Breast epithelium (tissue), 4 donors: Measurements from ENCODE around the gene DRD3. TPM values are rescaled to one million over a fixed set of nuclear protein-coding genes. Genes with fewer than 3 reads are reported as not detected.

Experiments
- DNase-seq, 2 donors: peaks; one replicate each; pipeline ENCODE4 v3.0.0-alpha.2; 2019; ENCODE audit warnings: low spot score in 2 of 2
- H3K27ac ChIP-seq, 2 donors: fragments of 200-600 bp; sonication (generic) in 1 of 2; one replicate each; pipeline ENCODE4 v1.5.1; 2016 to 2019; ENCODE audit warnings: mild to moderate bottlenecking in 1 of 2
- H3K27me3 ChIP-seq, 2 donors: fragments of 200-600 bp; sonication (generic) in 1 of 2; one replicate each; pipeline versions ENCODE4 v1.5.1 to v1.6.0; 2017 to 2019; ENCODE audit warnings: control low read depth in 1 of 2, mild to moderate bottlenecking in 1 of 2
- H3K36me3 ChIP-seq: fragments of 200-600 bp; one replicate; pipeline ENCODE4 v1.5.1; 2019
- H3K4me1 ChIP-seq, 2 donors: fragments of 200-600 bp; sonication (generic); one replicate each; pipeline ENCODE4 v1.5.1; 2016 to 2019; ENCODE audit warnings: control low read depth in 1 of 2
- H3K4me3 ChIP-seq, 3 donors: fragments of 200-600 bp; sonication (generic); 1 replicate in 2 of 3; 2 replicates in 1 of 3; pipeline ENCODE4 v1.5.1; 2016 to 2019; ENCODE audit warnings: mild to moderate bottlenecking in 3 of 3, moderate library complexity in 2 of 3
- H3K9me3 ChIP-seq, 2 donors: fragments of 200-600 bp; sonication (generic) in 1 of 2; one replicate each; pipeline ENCODE4 v1.5.1; 2016 to 2019; ENCODE audit warnings: control low read depth in 1 of 2
- CTCF ChIP-seq, 3 donors: fragments of 450-650 bp; IDR thresholded peaks; one replicate each; pipeline ENCODE4 v1.5.1; 2016 to 2017; ENCODE audit warnings: antibody characterized with exemption in 3 of 3, mild to moderate bottlenecking in 3 of 3, moderate library complexity in 3 of 3
- POLR2A ChIP-seq: fragments of 450-650 bp; IDR thresholded peaks from one replicate; pipeline ENCODE4 v1.6.1; 2016; ENCODE audit warnings: antibody characterized with exemption, mild to moderate bottlenecking, moderate library complexity
- POLR2AphosphoS5 ChIP-seq, 3 donors: sonication (generic); formaldehyde crosslinking; IDR thresholded peaks; one replicate each; pipeline ENCODE4 v1.6.1; 2017; ENCODE audit warnings: antibody characterized with exemption in 3 of 3
- intact Hi-C: fragments of 100-400 bp; cut with DNase I; formaldehyde crosslinking; loops from one replicate; pipeline ENCODE4 v1.15.1; 2023; ENCODE audit warnings: low total_unique reads
- total RNA-seq, 3 donors: library from RNA; depleted of rRNA; stranded (reverse); fragments of >200 nt; gene quantifications; one replicate each; pipeline ENCODE4 v1.1.0, GENCODE V29; 2016

The DRD3 gene
- total RNA-seq, 3 donors from 2014 or later: not detected

- Histone ChIP-seq H3K27ac (no peak overlapping the region), H3K36me3 (no peaks in the 10 kb centered on the region), H3K27me3 (no peaks in the 10 kb centered on the region), H3K4me3 (no peak overlapping the region), H3K9me3 (no peaks in the 10 kb centered on the region), H3K4me1 (no peaks in the 10 kb centered on the region)
- DNase-seq: no peak
- intact Hi-C loops: no loop called here
- TF ChIP-seq CTCF (IDR thresholded peaks at IDR 0.05): no peak
- TF ChIP-seq POLR2AphosphoS5 (IDR thresholded peaks at IDR 0.05): no peak
- TF ChIP-seq POLR2A: no peak
These were observed 52.4 kb downstream of the DRD3 start for GRCh38 chr3:114126461-114126860.

GRCh38 chr3:114122027-114122709, 56.7 kb downstream of the DRD3 start:
- Histone ChIP-seq H3K27ac (peak overlapping the region; percentile 6 to 56), H3K27me3 (no peaks in the 10 kb centered on the region), H3K4me3 (no peak overlapping the region), H3K36me3 (no peaks in the 10 kb centered on the region), H3K9me3 (no peaks in the 10 kb centered on the region), H3K4me1 (no peaks in the 10 kb centered on the region)
- intact Hi-C loops: no loop called here
- TF ChIP-seq CTCF (IDR thresholded peaks at IDR 0.05): no peak
- no peak for TF ChIP-seq POLR2A
- no peak for TF ChIP-seq POLR2AphosphoS5 (IDR thresholded peaks at IDR 0.05)
- DNase-seq: no peak

- Histone ChIP-seq H3K27ac (no peak overlapping the region), H3K4me1 (no peaks in the 10 kb centered on the region), H3K9me3 (no peaks in the 10 kb centered on the region), H3K4me3 (no peak overlapping the region), H3K27me3 (no peaks in the 10 kb centered on the region), H3K36me3 (no peaks in the 10 kb centered on the region)
- no peak for DNase-seq
- intact Hi-C loops: no loop called here
- TF ChIP-seq POLR2AphosphoS5 (IDR thresholded peaks at IDR 0.05) (no peak), POLR2A (no peak), CTCF (IDR thresholded peaks at IDR 0.05) (no peak)
These were observed 58.6 kb downstream of the DRD3 start for GRCh38 chr3:114120211-114120610.

GRCh38 chr3:114119776-114120175, 59.1 kb downstream of the DRD3 start:
- Histone ChIP-seq H3K4me1 (no peaks in the 10 kb centered on the region), H3K27ac (no peak overlapping the region), H3K9me3 (no peaks in the 10 kb centered on the region), H3K4me3 (no peak overlapping the region), H3K27me3 (no peaks in the 10 kb centered on the region), H3K36me3 (no peaks in the 10 kb centered on the region)
- intact Hi-C loops: no loop called here
- no peak for DNase-seq
- no peak for TF ChIP-seq POLR2A

GRCh38 chr3:114115143-114115542, 63.7 kb downstream of the DRD3 start:
- no peak for DNase-seq
- H3K27ac ChIP-seq: no peak overlapping the region
- no peaks in the 10 kb centered on the region for H3K27me3 ChIP-seq
- intact Hi-C loops: no loop called here
- H3K36me3 ChIP-seq: no peaks in the 10 kb centered on the region
- no peaks in the 10 kb centered on the region for H3K4me1 ChIP-seq
- TF ChIP-seq POLR2A (no peak), CTCF (IDR thresholded peaks at IDR 0.05) (no peak), POLR2AphosphoS5 (IDR thresholded peaks at IDR 0.05) (no peak)
- no peaks in the 10 kb centered on the region for H3K9me3 ChIP-seq
- H3K4me3 ChIP-seq: no peak overlapping the region
